Measurements from ENCODE around the gene DRAXIN. TPM values are rescaled to one million over a fixed set of nuclear protein-coding genes. Genes with fewer than 3 reads are reported as not detected.
A peak's percentile ranks its signal among the peaks of the same experiment; 100 is the strongest.

DRAXIN gene
- total RNA-seq, 1 experiment from 2014 or later, result 20.5 TPM

GRCh38 chr1:11729155-11729497, 37.6 kb downstream of the DRAXIN start:
- no CpG with 5 or more reads among the region's 11 CpGs for WGBS (ENCODE audit: extremely low coverage, insufficient read length, low lambda C conversion rate)
- H3T11ph ChIP-seq (ENCODE audit: low read length), result no peak overlapping the region
- TF ChIP-seq, protein P1, sequence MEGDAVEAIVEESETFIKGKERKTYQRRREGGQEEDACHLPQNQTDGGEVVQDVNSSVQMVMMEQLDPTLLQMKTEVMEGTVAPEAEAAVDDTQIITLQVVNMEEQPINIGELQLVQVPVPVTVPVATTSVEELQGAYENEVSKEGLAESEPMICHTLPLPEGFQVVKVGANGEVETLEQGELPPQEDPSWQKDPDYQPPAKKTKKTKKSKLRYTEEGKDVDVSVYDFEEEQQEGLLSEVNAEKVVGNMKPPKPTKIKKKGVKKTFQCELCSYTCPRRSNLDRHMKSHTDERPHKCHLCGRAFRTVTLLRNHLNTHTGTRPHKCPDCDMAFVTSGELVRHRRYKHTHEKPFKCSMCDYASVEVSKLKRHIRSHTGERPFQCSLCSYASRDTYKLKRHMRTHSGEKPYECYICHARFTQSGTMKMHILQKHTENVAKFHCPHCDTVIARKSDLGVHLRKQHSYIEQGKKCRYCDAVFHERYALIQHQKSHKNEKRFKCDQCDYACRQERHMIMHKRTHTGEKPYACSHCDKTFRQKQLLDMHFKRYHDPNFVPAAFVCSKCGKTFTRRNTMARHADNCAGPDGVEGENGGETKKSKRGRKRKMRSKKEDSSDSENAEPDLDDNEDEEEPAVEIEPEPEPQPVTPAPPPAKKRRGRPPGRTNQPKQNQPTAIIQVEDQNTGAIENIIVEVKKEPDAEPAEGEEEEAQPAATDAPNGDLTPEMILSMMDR (conservative IDR thresholded peaks at IDR 0.05), result no peak
- H4K8ac ChIP-seq (replicated peaks; ENCODE audit: insufficient read length, low read depth, low read length), result no peak overlapping the region
- no peak overlapping the region for H2AK5ac ChIP-seq (ENCODE audit: insufficient read length, low read length)
- H2BK5ac ChIP-seq (ENCODE audit: insufficient read length, low read length), result no peak overlapping the region
- DNase-seq, result no peak
- H4K5ac ChIP-seq (ENCODE audit: insufficient read length, low read depth, low read length), result no peak overlapping the region
- no peak overlapping the region for H3K4ac ChIP-seq (ENCODE audit: low read depth, low read length)
- no peak overlapping the region for H3K4me3 Mint-ChIP-seq
- no peak overlapping the region for H3K27ac ChIP-seq (ENCODE audit: insufficient read length, low read depth, low read length)
- H3K18ac ChIP-seq (ENCODE audit: insufficient read length, low read depth, low read length), result no peak overlapping the region
- H2BK20ac ChIP-seq (ENCODE audit: low read depth, low read length, poor library complexity, severe bottlenecking), result no peak overlapping the region
- no peak overlapping the region for H3K14ac ChIP-seq (ENCODE audit: insufficient read depth, low read length)
- H3K27me3 Mint-ChIP-seq (ENCODE audit: low read depth), result no peaks in the 10 kb centered on the region; the same call in none of the 2 replicates
- H3K9ac ChIP-seq (ENCODE audit: extremely low read depth, insufficient read length, low read length), result no peak overlapping the region
- no peaks in the 10 kb centered on the region for H3K23me2 ChIP-seq (ENCODE audit: insufficient read length, low read depth, low read length, poor library complexity, severe bottlenecking)
- H3K79me1 ChIP-seq (ENCODE audit: insufficient read depth, low read depth, low read length, poor library complexity, severe bottlenecking), result no peaks in the 10 kb centered on the region
- no peak overlapping the region for H2BK120ac ChIP-seq (ENCODE audit: low read depth, low read length, poor library complexity, severe bottlenecking)
- no peaks in the 10 kb centered on the region; a peak in 1 of 5 replicates for H3K9me3 Mint-ChIP-seq
- H3K4me1 ChIP-seq (ENCODE audit: insufficient read depth, low read length), result peaks cover 8% of the 10 kb centered on the region
- H3K27ac Mint-ChIP-seq, result peak overlapping the region in 1 of 3 experiments; percentile 85; a peak in 2 of 7 replicates
- H2BK12ac ChIP-seq (ENCODE audit: insufficient read length, low read depth, low read length), result no peak overlapping the region
- H3K56ac ChIP-seq (ENCODE audit: insufficient read length, low read depth, low read length), result no peak overlapping the region
- no peaks in the 10 kb centered on the region for H3K9me3 ChIP-seq (ENCODE audit: control insufficient read depth, low read depth, low read length)
- no peak overlapping the region for H2AFZ ChIP-seq (ENCODE audit: low read length)
- no peaks in the 10 kb centered on the region for H3K36me3 Mint-ChIP-seq (ENCODE audit: insufficient read depth in 1 of 3, low read depth in 3 of 3)
- H3K4me2 ChIP-seq (ENCODE audit: insufficient read depth, insufficient read length, low read length), result no peak overlapping the region
- H4K20me1 ChIP-seq (ENCODE audit: control insufficient read depth, insufficient read depth, insufficient read length), result no peaks in the 10 kb centered on the region
- H2BK15ac ChIP-seq (ENCODE audit: low read depth, low read length), result no peak overlapping the region
- H3K4me1 Mint-ChIP-seq, result peaks cover 49 to 55% of the 10 kb centered on the region in 2 experiments
- H3K79me2 ChIP-seq (ENCODE audit: insufficient read depth, low read length), result no peaks in the 10 kb centered on the region
- H3K23ac ChIP-seq (ENCODE audit: insufficient read length, low read depth, low read length), result no peak overlapping the region
- no peaks in the 10 kb centered on the region for H3K27me3 ChIP-seq (ENCODE audit: insufficient read depth, low read length)
- no peak overlapping the region for H4K91ac ChIP-seq (ENCODE audit: insufficient read length, low read depth, low read length)

Measured in H9 (cell line).